CD4-positive, alpha-beta T cell treated with Interleukin-6 for 4 hours (primary cell): ENCODE results near the gene MMAA.
A peak's percentile ranks its signal among the peaks of the same experiment; 100 is the strongest.
"Not testable (repeated sequence)": the region's sequence is repeated elsewhere in the genome, so short reads cannot be mapped to it uniquely, and the experiment has no call there.

Experiments
- DNase-seq: peaks from one replicate; pipeline ENCODE4 v3.0.0-alpha.2; 2020; ENCODE audit warnings: mixed read lengths

MMAA gene

DNA sequence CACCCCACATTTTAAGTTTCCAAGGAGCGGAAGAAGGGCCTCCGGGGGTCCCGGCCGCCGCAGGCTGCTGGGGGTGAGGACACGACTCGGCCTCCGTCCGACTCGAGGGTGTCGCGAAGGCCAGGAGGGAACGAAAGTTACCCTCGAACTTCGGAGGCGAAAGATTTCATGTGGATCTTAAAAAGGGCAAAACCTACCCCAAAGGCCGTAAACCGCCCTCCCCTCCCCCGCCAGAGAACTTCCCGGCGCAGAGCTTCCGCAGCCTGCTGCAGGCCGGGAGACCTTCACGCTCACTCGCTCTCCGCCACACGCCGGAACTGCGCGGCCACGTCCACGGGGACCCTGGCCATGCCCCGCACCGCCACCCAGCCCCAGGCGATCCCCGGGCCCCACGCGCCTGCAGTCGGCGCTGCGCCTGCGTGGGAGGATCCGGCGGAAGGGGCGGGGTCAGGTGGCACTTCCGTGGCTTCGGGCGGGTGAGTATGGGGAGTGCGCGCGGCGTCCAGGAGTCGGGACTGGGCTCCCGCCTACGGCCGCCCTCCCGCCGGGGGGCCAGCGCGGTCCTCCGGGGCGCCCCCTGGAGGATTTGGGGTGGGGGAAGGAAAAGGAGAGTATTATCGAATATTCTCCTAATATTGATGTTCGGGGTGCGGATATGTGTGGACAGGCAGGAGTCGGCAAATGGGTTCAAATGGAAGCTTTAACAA is at the start of gene MMAA:
Gene MMAA, plus strand, starts transcription at position 454 of the 707 bp plus-strand sequence. CDS start 19,755 bp downstream, outside the sequence.
- peak; percentile 96 for DNase-seq

DNA sequence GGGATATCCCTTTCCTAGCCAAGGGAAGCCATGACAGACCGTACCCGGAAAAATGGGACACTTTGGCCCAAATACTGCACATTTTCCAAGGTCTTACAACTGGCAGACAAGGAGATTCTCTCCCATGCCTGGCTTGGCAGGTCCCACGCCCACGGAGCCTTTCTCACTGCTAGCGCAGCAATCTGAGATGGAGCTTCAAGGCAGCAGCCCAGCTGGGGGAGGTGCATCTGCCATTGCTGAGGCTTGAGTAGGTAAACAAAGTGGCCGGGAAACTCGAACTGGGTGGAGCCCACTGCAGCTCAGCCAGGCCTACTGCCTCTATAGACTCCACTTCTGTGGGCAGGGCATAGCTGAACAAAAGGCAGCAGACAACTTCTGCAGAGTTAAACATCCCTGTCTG is 44.6 kb upstream of the MMAA start:
- DNase-seq = not testable (repeated sequence)

DNA sequence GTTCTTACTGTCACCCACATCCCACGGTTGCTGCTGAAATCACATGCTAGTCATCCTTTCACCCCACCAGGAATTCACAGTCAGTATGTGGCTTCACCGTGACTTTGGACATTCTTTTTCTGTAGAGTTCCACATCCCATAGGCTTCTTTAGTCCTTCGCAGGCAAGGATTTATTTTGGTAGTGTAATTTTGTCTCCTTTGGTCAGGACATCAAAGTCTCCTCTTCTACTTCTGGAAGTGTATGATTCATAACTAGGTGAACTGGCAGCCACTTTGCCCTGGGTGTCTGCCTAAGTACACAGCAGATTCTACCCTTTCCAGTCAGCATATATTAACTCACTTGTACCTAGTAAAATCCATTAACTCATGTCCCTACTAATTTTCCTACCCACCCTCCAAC is 38.3 kb upstream of the MMAA start:
- no peak for DNase-seq

DNA sequence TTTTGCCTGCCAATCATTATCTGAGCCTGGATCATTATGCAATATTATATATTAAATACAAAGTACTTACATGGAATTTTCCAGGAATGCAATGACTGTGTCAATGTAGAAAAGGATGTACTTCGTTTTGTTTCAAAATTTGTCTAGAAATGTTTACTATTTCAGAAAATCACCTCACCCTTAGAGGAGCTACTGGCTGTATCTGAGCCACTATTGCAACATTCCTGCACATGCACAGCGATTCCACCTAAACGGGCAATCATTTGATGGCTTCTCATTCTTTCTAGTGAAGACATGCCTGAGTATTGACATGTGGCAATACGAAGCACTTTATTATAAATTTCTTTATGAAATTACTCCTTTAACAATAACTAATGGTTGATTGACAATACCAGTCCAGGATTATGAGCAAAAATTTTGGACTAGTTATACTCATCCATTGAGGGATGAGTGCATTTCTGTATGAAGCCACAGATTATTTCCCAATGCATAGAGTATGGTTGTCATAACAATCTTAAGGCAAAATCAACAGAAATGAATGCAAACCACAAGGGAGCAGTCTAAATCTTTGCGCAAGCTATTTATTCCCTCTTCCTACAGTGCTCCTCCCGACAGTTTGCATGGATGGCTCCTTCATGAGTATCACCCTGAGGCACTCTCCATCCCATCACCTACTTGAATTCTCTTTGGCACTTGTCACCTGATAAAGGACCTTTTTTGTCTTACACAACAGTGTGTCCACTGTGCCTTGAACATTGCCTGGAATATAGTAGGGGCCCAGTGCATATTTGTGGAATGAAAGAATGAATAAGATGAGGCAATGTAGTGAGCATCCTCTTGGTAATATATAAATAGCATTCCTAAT is 35.8 kb upstream of the MMAA start:
- no peak for DNase-seq

DNA sequence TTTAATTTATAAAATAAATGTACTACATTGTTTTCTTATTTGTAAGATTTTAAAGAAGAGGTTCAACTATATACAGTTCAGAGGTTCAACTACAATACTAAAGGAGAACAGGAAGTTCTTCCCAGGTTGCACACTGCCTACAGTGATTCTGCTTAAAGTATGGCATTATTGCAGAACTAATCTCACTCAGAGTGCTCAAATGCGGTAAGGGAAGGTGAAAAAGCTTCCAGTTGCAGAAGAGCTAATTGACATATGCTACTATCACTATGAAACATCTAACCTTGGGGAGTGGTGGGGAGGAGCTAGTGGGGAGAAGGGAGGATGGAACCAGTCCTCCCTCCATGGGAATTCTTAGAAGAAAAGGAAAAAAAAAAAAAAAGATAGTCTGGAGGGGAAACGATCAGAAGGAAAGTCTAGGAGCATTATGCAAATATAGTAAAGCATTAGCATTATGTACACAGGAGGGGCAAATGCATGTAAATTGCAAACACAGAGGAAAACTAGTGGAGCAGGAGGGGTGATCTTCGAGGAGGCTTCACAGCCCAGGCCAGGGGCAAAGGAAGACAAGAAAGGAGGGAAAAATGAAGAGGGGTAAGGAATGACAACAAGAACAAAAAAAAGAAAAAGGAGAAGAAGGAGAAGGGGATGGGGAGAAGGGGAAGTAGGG is 32.0 kb upstream of the MMAA start:
- DNase-seq = no peak

DNA sequence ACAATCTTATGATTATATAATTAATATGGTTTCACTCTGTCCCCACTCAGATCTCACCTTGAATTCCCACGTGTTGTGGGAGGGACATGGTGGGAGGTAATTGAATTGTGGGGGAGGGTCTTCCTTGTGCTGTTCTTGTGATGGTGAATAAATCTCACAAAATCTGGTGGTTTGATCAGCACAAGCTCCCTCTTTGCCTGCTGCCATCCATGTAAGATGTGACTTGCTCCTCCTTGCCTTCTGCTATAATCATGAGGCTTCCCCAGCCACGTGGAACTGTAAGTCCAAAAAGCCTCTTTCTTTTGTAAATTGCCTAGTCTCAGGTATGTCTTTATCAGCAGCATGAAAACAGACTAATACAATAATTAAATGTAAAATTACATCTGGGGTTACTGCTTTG is 29.8 kb upstream of the MMAA start:
- not testable (repeated sequence) for DNase-seq

DNA sequence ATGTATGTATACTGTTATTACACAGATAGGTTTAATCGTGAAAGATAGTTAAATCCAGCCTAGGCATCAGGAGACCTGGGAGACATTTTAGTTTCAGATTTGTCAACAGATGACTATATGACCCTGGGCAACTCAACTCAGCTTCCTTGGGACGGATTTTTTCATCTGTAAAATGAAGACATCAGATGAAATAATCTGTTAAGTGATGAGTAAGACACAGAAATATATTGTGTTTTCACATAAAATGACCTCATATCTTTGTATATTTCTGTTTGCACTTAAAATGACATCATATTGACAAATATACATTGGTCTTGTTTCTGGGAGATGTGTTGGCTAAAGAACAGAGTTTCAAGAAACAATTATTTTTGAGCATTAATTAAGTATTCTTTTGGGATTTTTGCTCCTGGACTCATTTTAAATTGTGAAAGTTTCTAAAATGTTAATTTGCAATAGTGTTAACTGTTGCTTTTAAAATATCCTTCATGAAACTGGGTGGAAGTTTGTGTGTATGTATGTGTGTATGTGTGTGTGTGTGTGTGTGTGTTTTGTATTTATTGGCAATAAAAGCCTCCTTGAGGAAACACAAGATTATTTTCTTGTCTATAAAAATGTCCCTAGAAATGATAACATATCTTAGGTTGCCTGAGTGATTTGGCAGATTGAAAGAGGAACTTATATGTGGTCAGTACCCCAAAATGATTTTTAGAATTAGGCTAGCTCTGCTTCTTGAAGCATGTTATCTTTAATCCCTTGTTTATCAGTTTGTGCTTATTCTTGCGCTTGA is 29.1 kb upstream of the MMAA start:
- DNase-seq = no peak

DNA sequence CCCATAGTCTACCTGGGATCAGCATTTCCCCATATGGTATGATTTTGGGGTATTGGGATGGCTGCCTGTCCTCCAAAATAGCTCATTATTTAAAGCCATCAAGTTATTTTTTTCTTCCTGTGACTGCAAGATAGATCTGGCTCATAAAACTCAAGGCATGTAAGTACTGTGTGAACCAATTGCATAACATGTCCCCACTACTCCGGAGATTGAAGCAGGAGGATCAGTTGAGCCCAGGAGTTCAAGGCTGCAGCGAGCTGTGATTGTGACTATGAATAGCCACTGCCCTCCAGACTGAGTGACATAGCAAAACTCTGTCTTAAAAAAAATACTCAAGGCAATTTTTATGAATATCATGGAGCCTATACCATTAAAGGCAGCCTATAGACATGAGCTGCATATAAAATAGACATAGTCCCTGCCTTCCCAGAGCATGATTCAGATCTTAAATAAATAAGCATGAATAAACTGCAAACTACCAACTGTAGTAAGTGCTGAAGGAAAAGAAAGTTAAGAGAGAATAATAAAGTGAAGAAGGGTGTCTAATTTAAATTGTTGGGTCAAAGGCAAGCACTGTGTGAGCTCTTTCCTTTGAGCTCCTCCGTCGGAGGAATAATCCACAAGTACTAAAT is 16.9 kb upstream of the MMAA start:
- DNase-seq = no peak

DNA sequence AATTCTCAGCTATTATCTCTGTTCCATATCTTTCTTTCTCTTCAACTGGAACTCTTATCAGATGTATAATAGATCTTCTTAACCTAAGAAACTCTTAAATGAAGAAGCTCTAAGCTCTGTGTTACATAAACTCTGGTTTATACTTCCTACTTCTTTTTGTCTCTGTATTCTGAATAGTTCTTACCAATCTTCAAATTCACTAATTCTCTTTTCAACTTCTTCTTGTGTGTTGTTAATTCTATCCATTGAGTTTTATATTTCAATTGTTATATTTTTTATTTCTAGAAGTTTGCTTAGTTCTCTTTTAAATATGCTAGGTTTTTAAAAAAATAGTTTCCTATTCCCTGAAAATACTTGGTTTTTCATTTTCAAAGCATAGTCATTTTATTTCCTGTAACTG is 13.2 kb upstream of the MMAA start:
- DNase-seq = no peak

DNA sequence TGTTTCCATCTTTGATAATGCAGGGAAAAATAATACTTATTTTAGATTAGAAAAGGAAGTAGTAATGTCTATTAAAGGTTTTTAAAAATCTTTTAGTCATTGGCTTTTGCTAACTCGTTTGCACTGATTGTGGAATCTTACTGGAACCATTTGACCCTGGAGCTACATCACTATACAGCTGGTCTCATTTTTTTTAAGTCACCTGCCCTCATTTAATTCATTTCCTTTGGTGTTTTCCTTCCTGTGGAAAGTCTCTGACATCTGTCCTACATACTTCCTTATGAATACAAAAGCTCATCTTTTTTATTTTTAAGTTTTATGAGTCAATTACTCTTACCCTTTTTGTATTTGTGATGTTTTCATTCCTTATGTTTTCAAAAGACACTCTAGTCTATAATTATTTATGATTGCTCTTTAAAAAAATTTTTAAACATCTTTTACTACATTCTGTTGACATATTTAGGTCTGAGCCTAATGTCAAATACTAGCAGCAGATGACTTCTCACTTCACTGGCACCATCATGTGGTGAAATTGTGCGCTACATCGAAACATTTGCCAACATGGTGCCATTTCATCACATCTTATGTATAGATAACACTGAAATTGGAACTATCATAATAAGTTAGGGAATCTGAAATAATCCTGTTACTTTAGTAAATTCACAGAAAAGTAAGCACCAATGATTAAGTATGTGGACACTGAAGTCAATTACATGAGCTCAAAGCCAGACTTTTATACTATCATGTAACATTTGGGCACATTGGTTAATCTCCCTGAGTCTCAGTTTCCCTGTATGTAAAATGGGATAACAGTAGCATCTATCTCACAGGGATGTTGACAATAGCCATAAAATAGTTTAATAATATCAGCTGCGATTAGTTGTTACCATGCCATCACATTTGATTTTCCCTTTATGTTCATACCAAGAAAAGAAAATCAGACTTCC is 9.4 kb upstream of the MMAA start:
- peak; percentile 56 for DNase-seq

DNA sequence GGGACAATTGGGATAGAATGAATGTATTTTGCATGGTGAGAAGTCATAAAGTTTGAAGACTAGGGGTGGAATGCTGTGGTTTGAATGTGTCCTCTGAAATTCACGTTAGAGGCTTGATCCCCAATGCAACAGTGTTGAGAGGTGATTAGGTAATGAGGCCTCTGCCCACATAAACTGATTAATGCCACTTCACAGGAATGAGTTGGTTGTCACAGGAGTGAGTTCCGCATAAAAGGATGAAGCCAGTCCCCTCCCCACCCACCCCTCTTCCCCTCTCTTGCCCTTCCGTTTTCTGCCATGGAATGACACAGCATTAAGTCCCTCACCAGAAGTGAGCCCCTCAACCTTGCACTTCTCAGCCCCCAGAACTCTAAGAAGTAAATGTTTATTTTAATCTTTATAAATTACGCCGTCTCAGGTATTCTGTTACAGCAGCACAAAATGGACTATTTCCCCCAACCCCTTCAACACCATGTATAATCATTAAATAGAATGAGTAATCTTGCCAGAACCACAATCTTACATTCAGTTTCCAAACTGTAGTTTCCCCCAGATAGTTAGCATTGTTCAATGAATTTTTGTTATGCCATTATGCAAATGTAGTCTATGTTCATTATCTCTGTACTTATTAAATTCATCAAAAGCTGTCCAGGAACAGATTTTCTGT is 5.5 kb upstream of the MMAA start:
- no peak for DNase-seq

DNA sequence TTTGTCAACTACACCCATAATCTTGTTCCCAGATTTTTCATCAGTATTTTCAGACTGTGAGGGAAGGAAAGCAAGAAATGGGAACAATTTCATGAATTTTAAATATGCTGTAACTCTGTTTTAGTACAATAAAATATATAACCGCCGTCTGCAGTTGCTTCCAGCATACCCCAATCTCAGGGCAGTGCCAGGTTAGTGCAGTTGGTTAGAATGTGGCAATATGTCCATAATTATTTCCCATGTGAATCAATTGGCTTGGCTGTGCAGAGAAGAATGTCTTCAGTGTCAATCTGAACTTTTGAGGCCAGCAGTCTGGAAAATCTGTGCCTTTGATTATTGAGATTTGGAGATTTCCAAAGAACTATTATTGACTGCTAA is 5.0 kb upstream of the MMAA start:
- no peak for DNase-seq

DNA sequence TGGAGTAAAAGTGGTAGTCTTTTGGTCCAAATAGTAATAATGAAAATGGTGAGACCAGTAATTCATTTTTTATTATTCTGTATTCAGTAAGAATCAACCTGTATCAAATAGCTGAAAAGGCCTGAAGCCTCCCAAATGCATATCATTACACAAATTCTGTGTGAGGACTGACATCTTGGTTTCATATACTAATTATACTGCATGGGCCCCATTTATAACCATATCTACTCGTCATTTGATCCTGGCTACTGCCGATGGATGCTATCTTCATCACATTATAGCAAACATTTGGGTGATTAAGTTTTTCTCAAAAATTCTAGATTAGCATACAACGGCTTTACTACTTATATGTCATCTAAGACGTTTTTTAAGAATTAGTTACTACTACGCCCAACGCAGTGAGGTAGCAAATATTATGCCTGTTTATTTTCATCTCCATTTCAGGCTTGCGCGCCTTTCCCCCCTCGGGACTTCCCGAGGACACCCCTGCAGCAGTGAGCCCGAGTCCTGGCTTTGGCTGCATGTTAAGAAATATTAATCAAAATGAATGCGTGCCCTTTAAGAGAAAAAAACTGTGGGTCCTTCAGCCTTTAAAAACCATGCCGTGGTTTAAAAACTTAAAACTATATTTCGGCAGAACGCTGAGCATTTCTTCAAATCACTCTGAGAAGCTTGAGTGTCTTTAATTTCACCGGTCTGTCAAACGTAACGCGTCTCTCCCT is 814 bp upstream of the MMAA start:
- peak; percentile 32 for DNase-seq

DNA sequence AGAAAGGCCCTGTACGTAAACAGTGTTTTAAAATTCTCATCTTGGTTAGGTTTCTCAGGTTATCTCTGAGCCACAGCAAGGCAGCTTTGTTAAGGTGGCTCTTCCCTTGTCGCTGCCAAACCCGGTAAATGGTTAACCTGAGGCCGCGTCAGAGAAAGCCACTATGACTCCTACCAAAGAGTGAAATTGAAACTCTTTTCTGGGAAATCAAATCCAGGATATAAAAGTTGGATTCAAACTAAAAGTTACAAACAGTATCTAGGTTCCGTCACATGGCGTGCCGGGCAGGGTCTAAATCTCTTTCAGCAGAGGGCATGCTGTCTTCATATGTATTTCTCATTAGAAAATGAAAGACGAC is 433 bp downstream of the MMAA start:
- peak; percentile 61 for DNase-seq

DNA sequence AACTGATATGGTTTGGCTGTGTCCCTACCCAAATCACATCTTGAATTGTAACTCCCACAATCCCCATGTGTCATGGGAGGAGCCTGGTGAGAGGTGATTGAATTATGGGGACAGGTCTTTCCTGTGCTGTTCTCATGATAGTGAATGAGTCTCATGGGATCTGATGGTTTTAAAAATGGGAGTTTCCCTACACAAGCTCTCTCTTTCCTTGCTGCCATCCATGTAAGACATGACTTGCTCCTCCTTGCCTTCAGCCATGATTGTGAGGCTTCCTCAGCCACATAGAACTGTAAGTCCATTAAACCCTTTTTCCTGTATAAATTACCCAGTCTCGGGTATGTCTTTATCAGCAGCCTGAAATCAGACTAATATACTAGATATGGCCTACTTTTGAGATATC is 2.9 kb downstream of the MMAA start:
- DNase-seq = not testable (repeated sequence)

DNA sequence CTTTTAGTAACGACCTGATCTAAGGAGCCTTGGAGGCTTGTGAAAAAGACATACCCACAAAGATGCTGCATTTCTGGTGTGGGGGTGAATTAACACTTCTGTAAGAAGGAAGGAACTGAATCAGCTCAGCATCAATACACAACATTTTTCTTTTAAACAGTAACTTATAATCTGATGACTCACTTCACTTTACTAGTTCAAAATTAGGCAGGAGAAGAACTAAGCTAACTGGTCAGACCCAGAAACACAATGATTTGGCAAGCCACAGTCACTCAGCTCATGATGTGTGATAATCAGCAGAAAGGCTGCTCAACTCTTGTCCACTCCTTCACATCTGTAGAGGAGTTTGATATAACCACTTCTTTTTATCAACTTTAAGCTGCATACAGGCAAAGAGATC is 4.6 kb downstream of the MMAA start:
- DNase-seq = no peak

DNA sequence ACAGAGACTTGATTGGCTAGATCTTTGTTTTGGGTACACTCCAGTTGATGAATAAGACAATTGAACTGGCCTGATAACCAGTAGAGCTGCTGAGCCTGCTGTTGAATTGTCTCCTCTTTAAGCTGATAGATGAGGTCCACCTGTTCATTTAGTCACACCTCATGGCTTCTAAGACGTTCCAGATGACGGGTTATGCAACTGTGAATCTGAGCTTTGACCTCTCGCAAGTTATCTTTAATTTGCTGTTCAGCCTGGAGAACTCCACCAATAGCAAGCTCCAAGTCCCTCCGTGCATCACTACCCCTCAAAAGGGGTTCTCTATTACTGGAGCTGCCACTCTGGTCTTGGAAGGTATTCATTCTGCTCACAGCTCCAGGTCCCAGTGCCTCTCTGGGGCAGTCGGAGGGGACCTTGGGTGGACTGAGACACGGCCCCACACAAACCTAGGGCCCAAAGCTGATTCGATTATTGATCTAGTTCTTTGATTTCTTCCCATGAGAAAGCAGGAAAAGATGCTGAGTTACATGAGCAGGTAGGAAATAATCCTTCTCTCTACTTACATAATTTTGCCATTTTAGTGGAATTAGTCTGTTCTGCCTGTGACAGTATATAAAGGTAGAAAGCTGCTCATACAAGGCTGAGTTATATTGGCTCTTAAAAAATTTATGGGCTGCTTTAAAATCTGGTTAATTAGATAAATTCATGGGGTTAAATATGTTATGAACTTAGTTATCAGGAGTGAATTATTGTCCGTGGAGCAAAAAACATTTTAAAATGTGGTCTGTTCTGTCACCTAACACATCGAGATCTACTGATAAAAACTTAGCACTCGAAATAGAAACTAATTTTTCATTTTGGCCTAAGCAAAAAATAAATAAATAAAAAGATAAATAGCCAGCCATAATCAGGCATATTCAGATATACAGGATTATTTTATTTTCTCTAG is 6.8 kb downstream of the MMAA start:
- no peak for DNase-seq

DNA sequence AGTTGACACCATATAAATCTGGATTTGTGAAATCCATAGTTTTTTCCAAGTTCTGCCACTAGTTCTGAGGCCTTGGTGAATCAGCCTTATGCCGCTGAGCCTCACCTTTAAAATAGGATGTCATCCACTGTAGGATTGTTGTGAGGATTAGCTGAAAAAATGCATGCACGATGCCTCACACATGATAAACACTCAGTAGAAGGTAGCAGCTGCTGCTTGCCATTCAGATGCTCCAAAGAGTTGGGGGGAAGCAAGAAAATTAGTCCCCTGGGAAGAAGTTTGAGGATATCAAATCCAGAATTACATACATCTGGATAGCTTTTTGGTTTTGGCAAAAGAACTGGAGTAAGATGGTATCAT is 7.4 kb downstream of the MMAA start:
- no peak for DNase-seq

DNA sequence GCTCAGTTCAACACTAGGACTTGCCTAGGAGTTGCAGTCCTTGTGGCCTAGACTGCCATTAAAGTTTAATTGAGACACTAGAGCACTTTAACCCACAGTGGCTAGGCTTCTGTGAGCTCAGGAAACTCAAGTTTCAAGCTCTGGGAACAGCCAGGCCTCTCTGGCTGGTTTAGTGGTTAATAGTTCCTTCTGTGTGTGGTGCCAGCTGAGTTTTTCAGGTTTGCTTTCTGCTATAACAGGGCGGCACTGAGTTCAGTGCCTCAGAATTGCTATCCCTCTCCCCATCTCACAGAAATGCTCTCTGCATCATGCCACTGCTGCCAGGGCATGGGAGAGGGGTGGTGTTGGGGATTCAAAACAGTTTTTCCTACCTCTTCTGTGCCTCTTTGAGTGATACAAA is 15.9 kb downstream of the MMAA start:
- DNase-seq = no peak
